22Rv1 (cell line): Measurements from ENCODE around the gene ANKRD42.

Experiments
- CTCF ChIP-seq: fragments of 450-650 bp; IDR thresholded peaks from 2 replicates; pipeline ENCODE4 v1.5.1; 2017; ENCODE audit warnings: mild to moderate bottlenecking
- ZFX ChIP-seq: fragments of 450-650 bp; IDR thresholded peaks from 2 replicates; pipeline ENCODE4 v1.6.1; 2017; ENCODE audit warnings: antibody characterized with exemption, borderline replicate concordance

GRCh38 chr11:83166193-83166866 is 27.2 kb upstream of the ANKRD42 start:
- TF ChIP-seq CTCF, result no peak
- TF ChIP-seq ZFX, result no peak
